HG03439 (cell line): Measurements from ENCODE around the gene ETV6.

Source experiments
- ATAC-seq: cut with Tn5 transposase; IDR thresholded peaks from one replicate; pipeline ENCODE4 v1.9.1; 2021; ENCODE audit warnings: mild to moderate bottlenecking, moderate library complexity; ENCODE audit not compliant: unreplicated experiment

Gene ETV6

GRCh38 chr12:11795913-11796459, 146.5 kb downstream of the ETV6 start:
- ATAC-seq = no peak

GRCh38 chr12:11797317-11797913, 147.9 kb downstream of the ETV6 start:
- ATAC-seq = no peak

GRCh38 chr12:11798006-11798708, 148.7 kb downstream of the ETV6 start:
- ATAC-seq = no peak

- ATAC-seq = no peak
Measured at GRCh38 chr12:11798856-11799501, 149.5 kb downstream of the ETV6 start.

- no peak for ATAC-seq
Measured at GRCh38 chr12:11799502-11799873, 150.0 kb downstream of the ETV6 start.

- ATAC-seq = no peak
Measured at GRCh38 chr12:11801643-11802042, 152.2 kb downstream of the ETV6 start.

- ATAC-seq = no peak
Measured at GRCh38 chr12:11804130-11804529, 154.7 kb downstream of the ETV6 start.

GRCh38 chr12:11805043-11805442, 155.6 kb downstream of the ETV6 start:
- ATAC-seq = no peak

- ATAC-seq = no peak
Measured at GRCh38 chr12:11805680-11806079, 156.2 kb downstream of the ETV6 start.

- ATAC-seq = no peak
Measured at GRCh38 chr12:11807458-11807857, 158.0 kb downstream of the ETV6 start.

- ATAC-seq = no peak
Measured at GRCh38 chr12:11808931-11809330, 159.5 kb downstream of the ETV6 start.

GRCh38 chr12:11810206-11810545, 160.7 kb downstream of the ETV6 start:
- ATAC-seq = no peak

- no peak for ATAC-seq
Measured at GRCh38 chr12:11811008-11811407, 161.5 kb downstream of the ETV6 start.

GRCh38 chr12:11812241-11812585, 162.7 kb downstream of the ETV6 start:
- ATAC-seq = no peak

- ATAC-seq = no peak
Measured at GRCh38 chr12:11812586-11813437, 163.3 kb downstream of the ETV6 start.

GRCh38 chr12:11813438-11813813, 164.0 kb downstream of the ETV6 start:
- no peak for ATAC-seq

- ATAC-seq = no peak
Measured at GRCh38 chr12:11814374-11814773, 164.9 kb downstream of the ETV6 start.

GRCh38 chr12:11815397-11815796, 165.9 kb downstream of the ETV6 start:
- ATAC-seq = no peak

- no peak for ATAC-seq
Measured at GRCh38 chr12:11819643-11820042, 170.2 kb downstream of the ETV6 start.

- ATAC-seq = no peak
Measured at GRCh38 chr12:11820476-11820875, 171.0 kb downstream of the ETV6 start.

- ATAC-seq = no peak
Measured at GRCh38 chr12:11821386-11822080, 172.1 kb downstream of the ETV6 start.
